DMS79 treated with DMSO at 0.1 percent for 48 hours (cell line): Measurements from ENCODE around the gene FARS2.

Experiments used
- DNase-seq: peaks from one replicate; lab custom pipeline; 2025; lab: John Stamatoyannopoulos, UW

The FARS2 gene

DNA sequence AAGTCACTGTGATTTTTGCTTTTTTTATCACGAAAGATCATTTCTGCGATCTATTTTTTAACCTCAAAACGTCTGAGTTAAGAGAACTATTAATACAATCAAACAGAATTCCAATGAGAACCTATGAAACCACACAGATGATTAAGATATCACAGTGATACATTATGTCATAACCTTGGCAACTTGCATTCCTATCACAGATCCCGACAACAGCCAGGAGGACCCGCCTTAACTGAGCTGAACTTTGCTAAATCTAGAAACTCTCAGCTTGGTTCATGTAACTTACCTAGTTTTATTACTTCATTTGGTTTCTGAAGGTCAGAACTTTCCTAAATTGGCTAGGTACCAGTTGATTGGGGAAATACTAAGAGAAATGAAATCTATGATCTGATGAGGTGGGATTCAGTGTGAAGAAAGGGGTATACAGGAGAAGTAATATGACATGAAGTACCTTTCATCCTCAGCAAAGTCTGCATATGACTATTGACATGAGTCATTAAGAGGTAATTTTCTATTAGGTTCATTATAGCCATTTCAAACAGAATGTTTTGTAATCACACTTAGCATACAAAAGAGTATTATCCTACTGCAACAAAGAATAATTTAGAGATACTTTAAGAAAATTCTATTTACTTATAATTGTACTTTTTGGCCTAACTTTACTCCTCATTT lies 11.7 kb upstream of the FARS2 start:
- no peak for DNase-seq

DNA sequence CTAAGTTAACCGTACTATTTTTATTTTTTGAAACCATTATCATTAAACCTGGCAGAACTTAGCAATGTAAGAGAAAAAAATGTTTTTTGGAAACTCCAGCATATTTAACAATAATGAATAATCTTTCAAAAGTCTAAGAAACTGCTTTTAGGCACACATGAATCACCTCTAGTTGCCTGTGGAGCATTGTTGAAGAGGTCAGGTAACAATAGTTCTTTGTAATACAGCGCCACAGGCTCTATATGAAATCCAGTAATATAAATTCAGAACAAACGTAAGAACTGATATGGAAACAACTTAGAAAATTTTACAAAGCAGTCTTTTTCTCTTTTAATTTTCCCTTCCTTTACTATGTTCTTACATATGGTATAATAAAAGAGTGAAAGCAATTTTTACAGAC lies 10.9 kb upstream of the FARS2 start:
- DNase-seq = no peak

DNA sequence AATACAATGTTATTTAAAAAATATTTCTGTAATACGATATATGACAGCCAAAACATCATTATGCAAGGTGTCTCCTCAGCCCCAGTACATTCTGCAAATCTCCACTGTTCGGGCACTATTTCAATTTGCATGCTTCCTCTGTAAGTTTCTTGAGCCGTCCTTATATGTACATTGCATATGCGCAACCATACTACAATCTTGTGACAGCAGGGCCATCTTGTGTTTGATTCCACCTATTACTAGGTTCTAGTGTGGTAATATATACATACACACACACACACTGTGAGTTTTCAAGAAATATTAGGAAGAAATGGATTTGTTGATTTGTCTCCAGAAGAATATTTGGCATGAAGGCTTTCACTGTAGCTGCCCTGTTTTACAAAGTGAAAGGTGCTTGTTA lies 10.4 kb upstream of the FARS2 start:
- DNase-seq = no peak

DNA sequence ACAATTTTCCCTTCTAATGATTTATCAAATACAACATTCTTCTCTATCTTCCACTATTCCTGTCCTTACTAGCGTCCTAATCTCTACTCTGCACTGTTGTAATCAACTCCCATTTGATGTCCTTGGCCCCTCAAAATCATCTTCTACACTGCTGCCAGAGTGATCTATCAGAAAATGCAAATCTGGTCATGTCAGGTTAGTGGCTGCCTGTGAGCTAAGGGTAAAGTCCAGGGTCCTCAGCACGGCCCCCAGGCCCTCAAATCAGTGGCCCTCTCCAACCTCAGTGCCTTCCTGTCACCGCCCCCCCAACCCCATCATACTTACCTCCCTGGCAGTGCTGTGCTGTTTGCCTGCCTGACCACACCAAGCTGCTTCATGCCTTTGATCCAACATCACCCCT lies 4.4 kb upstream of the FARS2 start:
- DNase-seq = no peak

DNA sequence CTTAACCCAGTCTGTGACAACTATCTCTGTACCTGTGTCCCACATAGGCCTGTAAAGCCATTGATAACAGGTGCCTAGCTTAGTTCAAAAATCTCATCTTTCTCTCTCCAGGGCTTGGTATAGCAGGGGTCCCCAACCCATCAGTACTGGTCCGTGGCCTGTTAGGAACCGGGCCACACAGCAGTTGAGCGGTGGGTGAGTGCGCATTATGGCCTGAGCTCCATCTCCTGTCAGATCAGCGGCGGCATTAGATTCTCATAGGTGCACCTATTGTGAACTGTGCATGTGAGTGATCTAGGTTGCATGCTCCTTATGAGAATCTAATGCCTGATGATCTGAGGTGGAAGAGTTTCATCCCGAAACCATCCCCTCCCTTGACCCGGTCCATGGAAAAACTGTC lies 3.9 kb upstream of the FARS2 start:
- DNase-seq = no peak

DNA sequence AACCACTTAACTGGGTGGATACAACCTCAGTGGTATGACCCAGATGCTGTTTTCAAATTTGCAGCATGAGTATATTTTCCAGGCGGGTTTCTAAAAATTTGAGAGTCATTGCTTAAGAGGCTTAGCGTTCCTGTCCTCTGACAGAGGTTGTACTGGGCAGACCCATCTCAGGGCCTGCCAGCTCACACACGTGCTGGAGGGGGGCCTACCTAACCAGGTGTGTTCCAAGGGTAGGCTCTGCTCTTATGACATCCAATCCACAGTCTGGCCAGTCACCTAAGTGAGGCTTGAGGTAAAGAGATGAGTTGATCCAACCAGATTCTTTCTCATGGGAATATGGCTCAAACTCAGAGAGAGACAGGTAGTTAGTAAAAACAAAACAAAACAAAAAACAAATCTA lies 1.9 kb upstream of the FARS2 start:
- DNase-seq = no peak

DNA sequence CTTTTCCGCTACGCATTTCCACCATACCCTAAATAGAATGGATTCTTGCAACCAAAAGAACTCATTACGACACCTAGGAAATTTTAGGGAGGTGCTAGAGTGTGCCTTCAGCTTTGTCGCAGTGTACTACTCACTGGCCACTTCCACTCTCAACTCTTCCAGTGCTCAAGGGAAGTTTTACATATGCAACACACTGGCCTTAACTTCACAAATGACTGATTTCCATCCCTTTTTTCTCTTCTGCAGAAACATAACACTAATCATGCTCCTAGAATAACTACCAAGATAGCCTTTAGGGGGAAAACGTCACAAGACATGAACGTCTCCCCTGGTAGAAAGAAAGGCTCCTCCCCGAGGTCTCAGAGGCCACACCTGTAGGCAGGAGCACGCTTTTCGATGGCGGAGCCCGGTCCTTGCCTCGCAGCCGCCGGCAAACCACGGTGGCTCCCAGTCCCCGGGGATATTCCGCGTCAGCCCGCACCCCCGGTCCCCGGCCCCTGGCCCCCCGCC lies 1.1 kb upstream of the FARS2 start:
- no peak for DNase-seq

DNA sequence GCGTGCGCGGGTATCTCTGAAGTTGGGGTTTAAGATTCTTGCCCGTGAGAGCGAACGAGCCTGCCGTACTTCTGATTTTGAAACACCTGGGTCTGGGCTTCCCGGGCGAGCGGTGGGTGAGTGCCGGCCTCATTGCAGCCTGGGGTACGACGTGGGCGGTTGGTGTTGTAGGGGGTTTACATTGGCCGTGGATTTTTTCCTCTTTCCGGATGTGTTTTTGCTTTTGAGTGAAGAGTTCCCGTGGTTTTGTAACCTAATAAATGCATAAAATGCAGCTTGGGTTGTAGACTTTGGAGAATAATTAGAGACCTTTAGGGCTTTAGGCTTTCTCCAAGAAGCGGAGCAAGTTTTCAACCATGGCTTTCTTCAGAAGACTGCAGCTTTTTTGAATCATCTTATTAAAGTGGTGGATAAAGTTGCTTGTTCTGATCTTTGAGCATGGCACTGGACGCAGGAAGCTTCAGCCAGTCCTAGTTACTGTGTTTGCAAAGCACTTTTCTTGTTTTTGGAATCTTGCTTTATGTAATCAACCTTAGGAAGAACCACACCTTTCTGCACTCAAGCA lies 314 bp downstream of the FARS2 start:
- no peak for DNase-seq

DNA sequence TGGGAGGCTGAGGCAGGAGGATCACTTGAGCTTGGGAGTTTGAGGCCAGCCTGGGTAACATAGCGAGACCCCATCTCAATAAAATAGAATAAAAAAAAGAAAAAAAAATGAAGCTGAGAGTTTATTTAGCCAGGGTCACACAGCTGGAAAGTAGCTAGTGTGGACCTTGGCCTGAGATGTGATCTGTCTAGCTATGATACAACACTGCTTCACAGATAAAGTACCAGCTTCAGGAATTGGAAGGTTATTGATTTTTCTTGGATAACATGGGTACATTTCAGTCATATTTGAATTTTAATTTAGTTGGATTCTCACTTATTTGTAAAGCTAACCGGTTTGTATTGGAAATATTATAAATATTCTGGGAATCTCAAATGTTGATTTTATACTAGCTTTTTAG lies 5.1 kb downstream of the FARS2 start:
- no peak for DNase-seq

DNA sequence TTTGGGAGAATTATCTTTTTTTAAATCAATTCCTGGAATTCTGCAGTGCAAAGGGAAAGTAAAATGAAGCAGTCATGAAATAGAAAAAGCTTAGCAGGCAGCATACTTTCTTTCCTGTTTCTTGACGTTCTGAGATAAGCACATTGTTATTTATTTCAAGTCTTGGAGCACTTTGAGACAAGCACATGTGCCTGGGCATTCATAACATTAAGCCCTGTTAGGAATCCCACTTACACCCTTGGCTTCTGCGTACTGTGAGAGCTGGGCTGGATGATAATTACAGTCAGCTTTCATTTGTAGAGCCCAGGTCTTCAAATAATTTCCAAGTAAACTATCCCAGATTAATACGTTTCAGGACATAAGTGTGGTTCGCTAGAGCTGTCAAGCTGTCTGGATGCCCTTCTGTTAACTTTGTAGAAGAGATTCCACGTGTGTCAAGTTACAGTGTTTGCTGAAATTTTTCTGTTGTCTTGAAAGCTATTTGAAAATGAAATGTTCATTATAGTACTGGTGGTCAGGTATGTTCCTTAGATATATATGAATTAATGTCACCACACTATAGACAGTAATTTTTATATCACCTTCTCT lies 8.9 kb downstream of the FARS2 start:
- no peak for DNase-seq

DNA sequence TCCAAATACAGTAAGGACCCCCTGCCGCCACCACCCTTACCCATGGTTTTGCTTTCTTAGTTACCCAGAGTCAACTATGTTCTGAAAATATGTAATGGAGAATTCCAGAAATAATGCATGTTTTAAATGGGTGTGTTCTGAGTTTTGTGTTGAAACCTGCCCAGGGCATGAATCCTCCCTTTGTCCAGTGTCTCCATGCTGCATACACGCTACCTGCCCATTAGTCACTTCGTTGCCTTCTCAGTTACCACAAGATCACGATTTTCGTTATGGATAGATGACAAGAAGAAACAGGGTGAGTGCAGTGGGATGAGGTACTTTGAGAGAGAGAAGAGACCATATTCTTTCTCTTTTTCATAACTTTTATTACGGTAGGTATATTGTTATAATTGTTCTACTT lies 10.6 kb downstream of the FARS2 start:
- DNase-seq = no peak

DNA sequence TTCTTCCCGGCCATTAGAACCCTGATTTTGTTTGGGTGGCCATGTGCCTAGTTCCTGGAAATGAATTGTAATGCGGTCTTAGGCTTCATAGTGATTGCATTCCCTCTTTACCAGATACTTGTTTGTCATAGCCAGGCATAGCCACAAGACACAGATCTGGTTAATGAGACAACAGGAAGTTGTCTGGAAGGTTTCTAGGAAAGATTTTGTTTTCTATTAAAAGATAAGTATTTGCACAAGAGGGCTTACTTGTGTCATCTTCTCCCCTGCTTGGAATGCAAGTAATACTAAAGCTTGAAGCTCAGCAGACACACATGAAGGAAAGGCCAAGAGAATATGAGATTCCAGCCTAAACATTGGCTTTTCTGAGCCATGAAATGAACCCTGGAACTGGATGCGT lies 12.9 kb downstream of the FARS2 start:
- DNase-seq = no peak

DNA sequence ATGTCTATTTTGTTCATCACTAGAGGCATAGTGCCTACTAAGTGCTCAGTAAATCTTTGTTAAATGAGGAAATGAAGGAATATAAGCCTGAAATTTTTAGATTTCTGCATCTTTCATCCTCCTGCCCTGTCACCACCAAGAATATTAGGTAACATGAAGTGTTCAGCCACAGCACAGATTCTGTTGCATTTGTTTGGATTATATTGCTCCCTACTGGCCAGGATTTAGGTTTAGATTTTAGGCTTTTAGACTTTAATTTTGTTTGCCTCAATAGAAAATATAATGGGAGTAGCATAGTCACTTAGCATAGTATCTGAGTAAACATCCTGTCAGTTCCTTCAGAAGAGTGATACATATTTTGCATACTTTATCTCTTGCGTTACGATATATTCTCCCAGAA lies 14.2 kb downstream of the FARS2 start:
- no peak for DNase-seq

DNA sequence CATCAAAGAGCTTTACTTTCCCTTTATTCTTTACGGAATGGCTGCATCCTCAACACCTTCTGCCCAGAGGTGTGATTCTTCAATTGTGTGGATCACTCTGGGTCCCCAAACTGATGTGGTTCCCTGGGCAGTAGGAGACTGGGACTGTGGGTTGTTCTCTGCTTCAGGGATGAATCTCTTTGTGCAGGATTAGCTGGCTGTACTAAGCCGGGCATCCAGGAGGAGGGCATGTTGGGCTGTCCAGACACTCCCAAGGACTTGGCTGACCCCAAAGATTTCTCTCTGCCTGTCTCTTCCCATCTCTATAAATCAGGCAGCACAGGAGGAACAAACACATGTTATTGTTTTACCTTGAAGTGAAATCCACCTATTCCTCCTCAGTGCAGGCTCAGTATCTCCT lies 15.3 kb downstream of the FARS2 start:
- DNase-seq = no peak

DNA sequence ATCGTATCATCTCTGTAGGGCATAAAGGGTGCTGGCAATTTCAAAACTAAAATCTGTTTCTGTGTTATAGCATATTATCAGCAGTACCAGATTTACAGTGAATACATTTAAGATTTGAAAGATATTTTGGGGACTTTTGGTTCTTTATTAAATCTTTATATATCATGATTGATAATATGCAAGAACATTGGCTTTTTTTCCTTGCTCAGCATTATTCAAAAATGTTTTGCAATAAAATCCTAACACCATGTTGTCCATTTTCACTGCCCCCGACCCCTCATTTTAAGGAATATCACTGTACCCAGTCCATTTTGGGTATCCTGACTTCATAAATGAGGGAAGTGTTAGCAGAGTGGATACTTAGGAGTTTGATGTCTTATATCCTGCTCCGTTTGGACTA lies 16.3 kb downstream of the FARS2 start:
- no peak for DNase-seq

DNA sequence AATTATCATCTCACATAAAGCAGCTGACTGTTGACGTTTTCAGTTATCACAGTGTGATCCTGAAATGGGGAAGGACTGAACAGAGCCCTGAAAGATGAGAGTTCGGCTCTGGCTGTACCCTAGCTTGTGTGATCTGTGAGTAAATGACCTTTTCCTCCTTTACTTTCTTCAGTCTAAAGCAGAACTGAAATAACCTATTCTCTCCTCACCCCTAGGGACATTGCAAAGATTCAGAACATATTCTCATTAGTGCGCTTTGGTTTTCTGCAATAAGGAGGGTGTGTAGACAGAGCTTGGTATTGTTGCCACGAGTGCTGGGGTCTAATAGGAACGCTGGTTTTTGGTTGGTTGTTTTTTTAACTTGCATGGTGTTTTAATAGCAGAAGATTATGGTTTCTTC lies 16.7 kb downstream of the FARS2 start:
- DNase-seq = no peak

DNA sequence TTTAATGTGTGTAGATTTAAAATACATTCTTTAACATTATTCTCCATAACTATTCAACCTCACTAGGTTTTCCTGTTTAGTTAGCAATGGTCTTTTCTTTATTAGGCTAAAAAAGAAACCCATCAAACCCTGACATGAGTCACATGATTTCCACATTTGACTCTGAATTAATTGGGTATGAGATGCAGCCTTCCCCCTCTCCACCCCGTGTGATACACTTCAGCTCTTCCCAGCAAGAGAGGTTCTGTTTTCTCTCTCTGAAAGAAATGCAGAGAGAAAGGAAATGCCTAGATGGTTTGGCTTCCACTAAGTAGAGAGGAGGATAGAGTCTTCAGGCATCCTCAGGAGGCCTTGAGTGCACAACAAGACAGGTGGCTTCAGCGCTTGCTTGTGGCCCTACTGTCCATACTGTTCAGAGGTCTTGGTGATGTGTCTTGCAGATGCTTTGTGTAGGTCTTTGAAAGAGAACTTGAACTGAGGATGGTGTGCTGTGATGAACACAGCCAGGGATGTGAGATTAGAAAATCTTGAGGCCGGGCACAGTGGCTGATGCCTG lies 17.3 kb downstream of the FARS2 start:
- no peak for DNase-seq

DNA sequence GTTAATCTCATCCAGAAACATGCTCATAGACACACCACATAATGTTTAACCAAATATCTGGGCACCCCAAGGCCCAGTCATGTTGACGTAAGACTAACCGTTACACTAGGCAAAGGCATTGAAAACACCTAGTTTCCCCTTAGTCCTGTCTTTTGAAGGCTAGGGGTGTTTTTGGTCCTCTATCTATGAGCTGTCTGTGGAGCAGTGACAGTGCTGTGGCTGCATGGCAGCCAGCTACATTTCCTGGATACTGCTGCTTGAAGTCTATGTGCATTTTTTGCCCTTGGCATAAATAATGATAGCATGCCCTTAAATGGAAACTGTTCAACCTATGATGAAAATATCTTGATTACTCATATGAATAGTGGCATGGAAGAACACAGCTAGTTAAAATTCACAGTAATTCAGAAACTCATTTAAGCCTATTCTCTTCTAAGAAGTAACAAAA lies 18.6 kb downstream of the FARS2 start:
- no peak for DNase-seq

DNA sequence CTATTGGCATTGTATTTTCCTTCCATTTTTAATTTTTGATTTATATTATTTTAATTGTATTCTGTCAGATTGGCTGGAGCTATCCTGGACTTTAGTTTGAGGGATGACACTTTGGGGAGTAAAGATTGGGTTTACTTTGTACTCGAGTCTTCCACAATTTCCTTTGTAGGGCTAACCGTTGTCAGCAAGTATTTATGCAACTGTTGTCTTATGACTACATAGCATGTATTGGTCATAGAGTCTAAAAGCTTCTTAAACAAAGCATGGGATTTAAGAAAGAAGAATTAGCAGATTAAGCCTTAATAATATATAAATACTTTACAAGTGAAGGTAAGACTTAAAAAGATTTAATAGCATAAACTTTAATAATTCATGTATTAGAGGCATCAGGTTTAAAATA lies 19.6 kb downstream of the FARS2 start:
- no peak for DNase-seq

DNA sequence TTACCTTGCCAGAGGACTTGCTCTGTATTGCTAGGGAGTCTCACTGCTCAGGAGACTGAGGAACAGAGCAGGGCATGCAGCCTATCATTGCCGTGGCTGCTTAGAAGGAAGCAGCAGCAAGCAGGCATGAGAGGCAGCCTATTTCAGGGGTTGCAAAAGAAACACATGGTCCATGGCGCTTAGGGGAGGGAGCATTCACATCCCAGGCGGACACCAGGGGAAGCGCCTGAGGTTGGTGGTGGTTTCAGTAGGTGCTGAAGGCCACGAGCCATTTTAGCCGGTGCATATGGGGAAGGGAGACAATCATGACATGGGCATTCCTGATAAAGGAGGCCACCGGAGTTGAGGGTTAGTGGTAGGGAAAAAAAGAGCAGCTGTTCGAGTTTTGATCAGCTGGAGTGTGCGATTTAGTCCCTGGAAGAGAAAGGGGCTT lies 20.9 kb downstream of the FARS2 start:
- no peak for DNase-seq

DNA sequence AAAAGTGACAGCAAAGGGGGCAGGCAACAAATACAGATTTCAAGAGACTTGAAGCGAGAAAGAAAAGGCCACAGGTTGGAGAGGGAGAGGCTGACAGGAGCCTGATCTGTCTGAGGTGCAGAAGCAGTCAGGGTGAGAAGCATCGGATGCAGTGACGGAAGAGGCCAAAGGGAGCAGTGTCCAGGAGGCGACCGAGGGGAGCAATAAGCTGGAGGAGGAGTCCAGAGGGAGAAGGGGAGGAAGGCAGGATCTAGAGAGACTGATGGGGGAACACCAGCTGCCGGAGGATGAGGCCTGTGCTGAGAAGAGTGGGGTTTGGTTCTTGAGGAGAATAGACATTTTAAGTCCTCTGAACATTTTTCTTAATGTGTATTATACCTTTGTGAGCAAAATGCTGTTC lies 23.8 kb downstream of the FARS2 start:
- no peak for DNase-seq

DNA sequence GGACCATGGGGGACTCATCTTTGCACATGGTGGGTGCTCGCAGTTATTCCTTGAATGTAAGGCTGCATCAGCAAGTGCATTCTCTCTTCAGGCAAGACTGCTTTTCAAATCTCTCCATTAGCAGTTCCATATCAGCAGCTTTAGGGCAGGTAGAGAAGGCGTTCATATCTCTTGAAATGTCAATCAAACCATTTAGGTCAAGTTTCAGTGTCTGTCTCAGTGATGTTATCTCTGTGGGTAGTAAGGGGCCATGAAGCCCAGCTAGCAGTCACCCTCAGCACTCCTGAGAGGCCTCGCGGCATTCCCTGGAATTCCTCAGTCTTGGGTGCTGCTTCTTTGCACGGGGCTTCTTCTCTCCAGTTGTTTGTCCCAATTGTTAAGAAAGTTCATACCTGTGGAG lies 24.2 kb downstream of the FARS2 start:
- no peak for DNase-seq

DNA sequence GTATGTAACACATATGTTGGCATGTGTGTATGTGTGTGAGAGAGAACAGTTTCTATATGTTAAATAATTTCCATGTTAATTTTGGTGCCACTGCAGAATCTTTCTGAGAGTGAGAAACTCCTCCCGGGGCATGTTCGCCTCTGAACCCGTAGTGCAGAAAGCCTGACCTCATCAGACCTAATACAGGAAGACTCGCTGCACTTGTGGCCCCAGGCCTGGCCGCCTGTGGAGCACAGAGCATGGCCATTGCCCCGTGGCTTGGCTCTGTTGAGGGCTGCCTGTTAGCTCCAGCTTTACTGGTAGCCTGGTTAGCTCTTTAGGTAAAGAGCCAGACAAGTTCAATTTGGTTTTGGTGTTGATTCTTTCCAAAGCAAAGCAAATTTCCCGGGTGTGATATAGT lies 25.5 kb downstream of the FARS2 start:
- DNase-seq = no peak
